Activated CD8-positive, alpha-beta T cell treated with anti-CD3 and anti-CD28 coated beads, Interleukin-2, amount 10 ng/mL, durations not matched to agents 7 days and 5 days (primary cell): ENCODE measurements around the gene DPM2. TPM values are rescaled to one million over a fixed set of nuclear protein-coding genes. Genes with fewer than 3 reads are reported as not detected.

Source experiments
- ATAC-seq: fragments of 150-1000 bp; cut with Tn5 transposase; one replicate; pipeline ENCODE4 v1.10.0; 2021; ENCODE audit warnings: moderate library complexity
- CTCF ChIA-PET: fragments of 350-600 bp; sonication (Branson Sonifier 250); formaldehyde crosslinking; loops from one replicate; lab custom pipeline; 2021; ENCODE audit warnings: antibody characterized with exemption; lab: Charles Lee
- POLR2A ChIA-PET: fragments of 350-600 bp; sonication (Branson Sonifier 250); formaldehyde crosslinking; loops from one replicate; lab custom pipeline; 2021; ENCODE audit warnings: antibody characterized with exemption; lab: Charles Lee
- DNase-seq: peaks from one replicate; pipeline ENCODE4 v3.0.0-alpha.2; 2020
- H3K27ac Mint-ChIP-seq: one replicate; pipeline ENCODE4 v1.8.0; 2021; ENCODE audit warnings: mild to moderate bottlenecking, mixed read lengths
- H3K27me3 Mint-ChIP-seq: one replicate; pipeline ENCODE4 v1.8.0; 2021; ENCODE audit warnings: low read depth, mixed read lengths
- H3K36me3 Mint-ChIP-seq: one replicate; pipeline ENCODE4 v1.8.0; 2021; ENCODE audit warnings: low read depth, mixed read lengths
- H3K4me1 Mint-ChIP-seq: one replicate; pipeline ENCODE4 v1.8.0; 2021; ENCODE audit warnings: low read depth, mixed read lengths
- H3K4me3 Mint-ChIP-seq: one replicate; pipeline ENCODE4 v1.8.0; 2021; ENCODE audit warnings: mild to moderate bottlenecking, mixed read lengths
- H3K9me3 Mint-ChIP-seq: one replicate; pipeline ENCODE4 v1.8.0; 2022; ENCODE audit warnings: mixed read lengths; ENCODE audit not compliant: insufficient read depth
- total RNA-seq, 2 experiments: library from RNA; stranded (reverse); gene quantifications; one replicate each; pipeline ENCODE4 v1.2.3, GENCODE V29; 2021

DPM2 gene
- total RNA-seq, 2 experiments from 2014 or later: 47.9 to 53.8 TPM

- H3K36me3 Mint-ChIP-seq: peaks cover 22% of the 10 kb centered on the region
- H3K9me3 Mint-ChIP-seq: no peaks in the 10 kb centered on the region
- peak within 1 kb of the TSS; percentile 95 for H3K27ac Mint-ChIP-seq
- ChIA-PET CTCF (interaction anchor here (0.7 to 5.2 kb wide), 18 partner anchors 9 to 391 kb away, joined by 3 to 34 read pairs (median 4); partner anchors contain the start of genes CDK9, ST6GALNAC6 and TOR2A), POLR2A (interaction anchor here (0.8 to 6.7 kb wide), 11 partner anchors 12 to 466 kb away, joined by 3 to 81 read pairs (median 5); partner anchors contain the start of genes CDK9, LRSAM1, RPL12 and SH2D3C)
- H3K27me3 Mint-ChIP-seq: no peaks in the 10 kb centered on the region
- ATAC-seq: peak; percentile 93
- peaks cover 75% of the 10 kb centered on the region for H3K4me1 Mint-ChIP-seq
- peak within 1 kb of the TSS; percentile 89 for H3K4me3 Mint-ChIP-seq
- peak; percentile 96 for DNase-seq
Observed at GRCh38 chr9:127916720-127917581, 20.7 kb downstream of the DPM2 start, which contains the start of gene ST6GALNAC4. TSS of gene ST6GALNAC4 (minus strand) at chr9:127917041. CDS start at chr9:127916419, 622 bp downstream.

GRCh38 chr9:127915801-127916719, 21.6 kb downstream of the DPM2 start:
- H3K27ac Mint-ChIP-seq: peak overlapping the region; percentile 95
- H3K4me3 Mint-ChIP-seq: peak overlapping the region; percentile 89
- H3K9me3 Mint-ChIP-seq: no peaks in the 10 kb centered on the region
- ATAC-seq (peak; percentile 20), DNase-seq (peak; percentile 80)
- H3K36me3 Mint-ChIP-seq: peaks cover 29% of the 10 kb centered on the region
- CTCF ChIA-PET: interaction anchor here (0.8 to 5.2 kb wide), 20 partner anchors 10 to 390 kb away, joined by 3 to 34 read pairs (median 4); partner anchors contain the start of genes CDK9, ST6GALNAC6 and TOR2A
- H3K4me1 Mint-ChIP-seq: peaks cover 76% of the 10 kb centered on the region
- POLR2A ChIA-PET: interaction anchor here (0.5 to 6.7 kb wide), 15 partner anchors 11 to 465 kb away, joined by 3 to 81 read pairs (median 4); partner anchors contain the start of genes CDK9, LRSAM1, RPL12 and SH2D3C
- no peaks in the 10 kb centered on the region for H3K27me3 Mint-ChIP-seq

GRCh38 chr9:127915325-127915752, 22.3 kb downstream of the DPM2 start:
- no peaks in the 10 kb centered on the region for H3K9me3 Mint-ChIP-seq
- H3K27ac Mint-ChIP-seq: peak overlapping the region; percentile 95
- POLR2A ChIA-PET: interaction anchor here (0.5 to 6.7 kb wide), 10 partner anchors 11 to 180 kb away, joined by 3 to 81 read pairs (median 4); partner anchors contain the start of genes CDK9, SH2D3C and TOR2A
- DNase-seq (no peak), ATAC-seq (peak; percentile 0)
- H3K36me3 Mint-ChIP-seq: peaks cover 36% of the 10 kb centered on the region
- H3K27me3 Mint-ChIP-seq: no peaks in the 10 kb centered on the region
- H3K4me1 Mint-ChIP-seq: peaks cover 76% of the 10 kb centered on the region
- CTCF ChIA-PET: interaction anchor here (1.0 to 5.2 kb wide), 13 partner anchors 10 to 390 kb away, joined by 3 to 34 read pairs (median 4); partner anchors contain the start of genes ST6GALNAC6 and TOR2A
- peak overlapping the region; percentile 89 for H3K4me3 Mint-ChIP-seq

- POLR2A ChIA-PET: interaction anchor here (6.7 kb wide), 1 partner anchor 9 kb away, joined by 81 read pairs; no protein-coding TSS in a partner anchor
Observed at GRCh38 chr9:127913682-127914081, 24.0 kb downstream of the DPM2 start.

GRCh38 chr9:127912882-127913281, 24.8 kb downstream of the DPM2 start:
- ChIA-PET POLR2A (interaction anchor here (6.7 kb wide), 1 partner anchor 8 kb away, joined by 81 read pairs; no protein-coding TSS in a partner anchor), CTCF (interaction anchor here (0.9 to 1.4 kb wide), 3 partner anchors 8 to 178 kb away, joined by 3 to 6 read pairs (median 5); partner anchors contain the start of gene TOR2A)
- DNase-seq (no peak), ATAC-seq (no peak)
- H3K27ac Mint-ChIP-seq: peak overlapping the region; percentile 60
- no peak overlapping the region for H3K4me3 Mint-ChIP-seq
- peaks cover 43% of the 10 kb centered on the region for H3K36me3 Mint-ChIP-seq
- no peaks in the 10 kb centered on the region for H3K27me3 Mint-ChIP-seq
- H3K4me1 Mint-ChIP-seq: peaks cover 63% of the 10 kb centered on the region
- H3K9me3 Mint-ChIP-seq: no peaks in the 10 kb centered on the region

More at GRCh38 chr9:127913682-127914081, 24.0 kb downstream of the DPM2 start:
- H3K36me3 Mint-ChIP-seq: peaks cover 38% of the 10 kb centered on the region
- no peaks in the 10 kb centered on the region for H3K27me3 Mint-ChIP-seq
- peak overlapping the region; percentile 34 for H3K27ac Mint-ChIP-seq
- no peak for DNase-seq
- H3K4me1 Mint-ChIP-seq: peaks cover 71% of the 10 kb centered on the region
- no peaks in the 10 kb centered on the region for H3K9me3 Mint-ChIP-seq
- no peak overlapping the region for H3K4me3 Mint-ChIP-seq
- no peak for ATAC-seq
- CTCF ChIA-PET: interaction anchor here (1.4 to 5.2 kb wide), 3 partner anchors 9 to 179 kb away, joined by 6 to 34 read pairs (median 24); partner anchors contain the start of gene TOR2A

- POLR2A ChIA-PET: interaction anchor here (6.7 kb wide), 1 partner anchor 8 kb away, joined by 81 read pairs; no protein-coding TSS in a partner anchor
- ATAC-seq (no peak), DNase-seq (no peak)
- no peaks in the 10 kb centered on the region for H3K9me3 Mint-ChIP-seq
- H3K27me3 Mint-ChIP-seq: no peaks in the 10 kb centered on the region
- no peak overlapping the region for H3K4me3 Mint-ChIP-seq
- H3K36me3 Mint-ChIP-seq: peaks cover 45% of the 10 kb centered on the region
- H3K27ac Mint-ChIP-seq: peak overlapping the region; percentile 67
- CTCF ChIA-PET: interaction anchor here (0.9 to 1.4 kb wide), 3 partner anchors 9 to 177 kb away, joined by 3 to 6 read pairs (median 5); partner anchors contain the start of gene TOR2A
- H3K4me1 Mint-ChIP-seq: peaks cover 61% of the 10 kb centered on the region
Observed at GRCh38 chr9:127912296-127912695, 25.4 kb downstream of the DPM2 start.

- no peak for ATAC-seq
- DNase-seq: no peak
- CTCF ChIA-PET: interaction anchor here (0.6 to 2.0 kb wide), 11 partner anchors 9 to 144 kb away, joined by 3 to 10 read pairs (median 4); partner anchors contain the start of gene CDK9
- Mint-ChIP-seq H3K4me1 (peaks cover 71% of the 10 kb centered on the region), H3K9me3 (no peaks in the 10 kb centered on the region), H3K4me3 (no peak overlapping the region), H3K27me3 (no peaks in the 10 kb centered on the region), H3K27ac (peak overlapping the region; percentile 76), H3K36me3 (peaks cover 49% of the 10 kb centered on the region)
- POLR2A ChIA-PET: interaction anchor here (0.6 kb wide), 1 partner anchor 126 kb away, joined by 3 read pairs; no protein-coding TSS in a partner anchor
Observed at GRCh38 chr9:127910613-127911205, 26.9 kb downstream of the DPM2 start.

- no peaks in the 10 kb centered on the region for H3K27me3 Mint-ChIP-seq
- H3K4me3 Mint-ChIP-seq: no peak overlapping the region
- ChIA-PET POLR2A (interaction anchor here (0.6 kb wide), 1 partner anchor 125 kb away, joined by 3 read pairs; no protein-coding TSS in a partner anchor), CTCF (interaction anchor here (1.0 to 2.0 kb wide), 8 partner anchors 10 to 143 kb away, joined by 3 to 6 read pairs (median 4); no protein-coding TSS in a partner anchor)
- DNase-seq (no peak), ATAC-seq (no peak)
- H3K36me3 Mint-ChIP-seq: peaks cover 53% of the 10 kb centered on the region
- H3K9me3 Mint-ChIP-seq: no peaks in the 10 kb centered on the region
- peaks cover 72% of the 10 kb centered on the region for H3K4me1 Mint-ChIP-seq
- H3K27ac Mint-ChIP-seq: no peak overlapping the region
Observed at GRCh38 chr9:127909839-127910273, 27.8 kb downstream of the DPM2 start.

GRCh38 chr9:127908660-127908926, 29.1 kb downstream of the DPM2 start:
- CTCF ChIA-PET: no interaction called here
- no peak for ATAC-seq
- Mint-ChIP-seq H3K9me3 (no peaks in the 10 kb centered on the region), H3K4me1 (peaks cover 73% of the 10 kb centered on the region), H3K27me3 (no peaks in the 10 kb centered on the region), H3K36me3 (peaks cover 57% of the 10 kb centered on the region), H3K27ac (peak overlapping the region; percentile 11), H3K4me3 (no peak overlapping the region)
- POLR2A ChIA-PET: no interaction called here
- no peak for DNase-seq
